Measurements from ENCODE around the gene TFIP11. TPM values are rescaled to one million over a fixed set of nuclear protein-coding genes. Genes with fewer than 3 reads are reported as not detected.

The TFIP11 gene
- polyA plus RNA-seq, 2 of the 4 experiments (the other 2 are of a cell fraction), result 21.1 to 28.8 TPM

DNA sequence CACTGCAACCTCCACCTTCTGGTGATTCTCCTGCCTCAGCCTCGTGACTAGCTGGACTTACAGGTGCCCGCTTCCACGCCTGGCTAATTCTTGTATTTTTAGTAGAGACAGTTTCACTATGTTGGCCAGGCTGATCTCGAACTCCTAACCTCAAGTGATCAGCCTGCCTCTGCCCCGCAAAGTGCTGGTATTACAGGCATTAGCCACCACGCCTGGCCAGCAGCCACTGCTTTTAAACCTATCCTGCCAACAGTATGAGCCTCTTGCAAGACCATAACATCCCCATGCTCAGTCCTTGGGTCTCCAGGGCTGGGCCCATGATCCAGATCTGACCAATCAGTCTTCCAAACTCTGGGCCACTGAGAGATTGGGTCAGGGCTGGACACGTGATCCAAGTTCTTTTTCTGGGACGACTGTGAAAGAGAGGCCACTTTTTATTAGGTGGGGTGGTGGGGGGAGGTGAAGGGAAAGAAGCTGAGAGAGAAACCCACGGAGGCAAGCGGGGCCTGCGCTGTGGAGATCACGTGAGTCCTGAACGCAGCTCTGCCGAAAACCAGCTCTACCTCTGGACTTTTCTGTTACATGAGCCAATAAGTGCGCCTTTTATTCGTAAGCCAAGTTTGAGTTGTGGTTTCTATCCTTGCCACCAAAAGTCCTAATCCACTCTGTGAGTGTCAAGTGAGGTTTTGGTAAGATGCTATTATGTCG, 65.3 kb downstream of the TFIP11 start:
- TF ChIP-seq HDAC2 (IDR thresholded peaks at IDR 0.05) (no peak), ZNF302 (CRISPR knock-in tag; IDR thresholded peaks at IDR 0.05) (no peak), CEBPB (IDR thresholded peaks at IDR 0.05) (no peak), EHF (CRISPR knock-in tag; IDR thresholded peaks at IDR 0.05) (no peak), NR3C1 (IDR thresholded peaks at IDR 0.05) (no peak), BHLHE40 (IDR thresholded peaks at IDR 0.05; ENCODE audit: low read depth, low read length) (no peak), HEYL (CRISPR knock-in tag; IDR thresholded peaks at IDR 0.05) (no peak), RFX5 (IDR thresholded peaks at IDR 0.05) (no peak), KDM1A (IDR thresholded peaks at IDR 0.05; ENCODE audit: low read depth) (no peak), MAZ (IDR thresholded peaks at IDR 0.05; ENCODE audit: borderline replicate concordance, low read depth, low read length) (no peak), CBX2 (IDR thresholded peaks at IDR 0.05; ENCODE audit: borderline replicate concordance, low read depth) (no peak), PHF8 (IDR thresholded peaks at IDR 0.05; ENCODE audit: borderline replicate concordance, low read depth) (no peak), RNF2 (IDR thresholded peaks at IDR 0.05; ENCODE audit: borderline replicate concordance, low read depth) (no peak)
- TF ChIP-seq, protein P1, sequence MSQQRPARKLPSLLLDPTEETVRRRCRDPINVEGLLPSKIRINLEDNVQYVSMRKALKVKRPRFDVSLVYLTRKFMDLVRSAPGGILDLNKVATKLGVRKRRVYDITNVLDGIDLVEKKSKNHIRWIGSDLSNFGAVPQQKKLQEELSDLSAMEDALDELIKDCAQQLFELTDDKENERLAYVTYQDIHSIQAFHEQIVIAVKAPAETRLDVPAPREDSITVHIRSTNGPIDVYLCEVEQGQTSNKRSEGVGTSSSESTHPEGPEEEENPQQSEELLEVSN (IDR thresholded peaks at IDR 0.05; ENCODE audit: borderline replicate concordance, low read depth), result no peak
- TF ChIP-seq, protein P2, sequence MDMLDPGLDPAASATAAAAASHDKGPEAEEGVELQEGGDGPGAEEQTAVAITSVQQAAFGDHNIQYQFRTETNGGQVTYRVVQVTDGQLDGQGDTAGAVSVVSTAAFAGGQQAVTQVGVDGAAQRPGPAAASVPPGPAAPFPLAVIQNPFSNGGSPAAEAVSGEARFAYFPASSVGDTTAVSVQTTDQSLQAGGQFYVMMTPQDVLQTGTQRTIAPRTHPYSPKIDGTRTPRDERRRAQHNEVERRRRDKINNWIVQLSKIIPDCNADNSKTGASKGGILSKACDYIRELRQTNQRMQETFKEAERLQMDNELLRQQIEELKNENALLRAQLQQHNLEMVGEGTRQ (IDR thresholded peaks at IDR 0.05), result no peak
- TF ChIP-seq, protein P3, sequence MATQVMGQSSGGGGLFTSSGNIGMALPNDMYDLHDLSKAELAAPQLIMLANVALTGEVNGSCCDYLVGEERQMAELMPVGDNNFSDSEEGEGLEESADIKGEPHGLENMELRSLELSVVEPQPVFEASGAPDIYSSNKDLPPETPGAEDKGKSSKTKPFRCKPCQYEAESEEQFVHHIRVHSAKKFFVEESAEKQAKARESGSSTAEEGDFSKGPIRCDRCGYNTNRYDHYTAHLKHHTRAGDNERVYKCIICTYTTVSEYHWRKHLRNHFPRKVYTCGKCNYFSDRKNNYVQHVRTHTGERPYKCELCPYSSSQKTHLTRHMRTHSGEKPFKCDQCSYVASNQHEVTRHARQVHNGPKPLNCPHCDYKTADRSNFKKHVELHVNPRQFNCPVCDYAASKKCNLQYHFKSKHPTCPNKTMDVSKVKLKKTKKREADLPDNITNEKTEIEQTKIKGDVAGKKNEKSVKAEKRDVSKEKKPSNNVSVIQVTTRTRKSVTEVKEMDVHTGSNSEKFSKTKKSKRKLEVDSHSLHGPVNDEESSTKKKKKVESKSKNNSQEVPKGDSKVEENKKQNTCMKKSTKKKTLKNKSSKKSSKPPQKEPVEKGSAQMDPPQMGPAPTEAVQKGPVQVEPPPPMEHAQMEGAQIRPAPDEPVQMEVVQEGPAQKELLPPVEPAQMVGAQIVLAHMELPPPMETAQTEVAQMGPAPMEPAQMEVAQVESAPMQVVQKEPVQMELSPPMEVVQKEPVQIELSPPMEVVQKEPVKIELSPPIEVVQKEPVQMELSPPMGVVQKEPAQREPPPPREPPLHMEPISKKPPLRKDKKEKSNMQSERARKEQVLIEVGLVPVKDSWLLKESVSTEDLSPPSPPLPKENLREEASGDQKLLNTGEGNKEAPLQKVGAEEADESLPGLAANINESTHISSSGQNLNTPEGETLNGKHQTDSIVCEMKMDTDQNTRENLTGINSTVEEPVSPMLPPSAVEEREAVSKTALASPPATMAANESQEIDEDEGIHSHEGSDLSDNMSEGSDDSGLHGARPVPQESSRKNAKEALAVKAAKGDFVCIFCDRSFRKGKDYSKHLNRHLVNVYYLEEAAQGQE (IDR thresholded peaks at IDR 0.05), result no peak
- TF ChIP-seq, protein P4, sequence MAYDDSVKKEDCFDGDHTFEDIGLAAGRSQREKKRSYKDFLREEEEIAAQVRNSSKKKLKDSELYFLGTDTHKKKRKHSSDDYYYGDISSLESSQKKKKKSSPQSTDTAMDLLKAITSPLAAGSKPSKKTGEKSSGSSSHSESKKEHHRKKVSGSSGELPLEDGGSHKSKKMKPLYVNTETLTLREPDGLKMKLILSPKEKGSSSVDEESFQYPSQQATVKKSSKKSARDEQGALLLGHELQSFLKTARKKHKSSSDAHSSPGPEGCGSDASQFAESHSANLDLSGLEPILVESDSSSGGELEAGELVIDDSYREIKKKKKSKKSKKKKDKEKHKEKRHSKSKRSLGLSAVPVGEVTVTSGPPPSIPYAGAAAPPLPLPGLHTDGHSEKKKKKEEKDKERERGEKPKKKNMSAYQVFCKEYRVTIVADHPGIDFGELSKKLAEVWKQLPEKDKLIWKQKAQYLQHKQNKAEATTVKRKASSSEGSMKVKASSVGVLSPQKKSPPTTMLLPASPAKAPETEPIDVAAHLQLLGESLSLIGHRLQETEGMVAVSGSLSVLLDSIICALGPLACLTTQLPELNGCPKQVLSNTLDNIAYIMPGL (CRISPR knock-in tag; IDR thresholded peaks at IDR 0.05; ENCODE audit: borderline replicate concordance), result no peak
- DNase-seq (ENCODE audit: low read depth in 1 of 2, low spot score in 1 of 2) (no peak), ATAC-seq (no peak), FAIRE-seq (no peak)
- Histone ChIP-seq H3K27ac (no peak overlapping the region), H3K4me1 (no peaks in the 10 kb centered on the region), H3K9me3 (no peaks in the 10 kb centered on the region), H3K4me3 (no peak overlapping the region), H3K4me2 (no peak overlapping the region)
- WGBS (ENCODE audit: missing lambda C conversion rate), result 91% methylated on average over 17 of the region's 17 CpGs
- ChIA-PET POLR2A (no interaction called here), CTCF (interaction anchor here (1.3 to 2.5 kb wide), 3 partner anchors 14 to 80 kb away, joined by 3 to 11 read pairs (median 4); no protein-coding TSS in a partner anchor)

DNA sequence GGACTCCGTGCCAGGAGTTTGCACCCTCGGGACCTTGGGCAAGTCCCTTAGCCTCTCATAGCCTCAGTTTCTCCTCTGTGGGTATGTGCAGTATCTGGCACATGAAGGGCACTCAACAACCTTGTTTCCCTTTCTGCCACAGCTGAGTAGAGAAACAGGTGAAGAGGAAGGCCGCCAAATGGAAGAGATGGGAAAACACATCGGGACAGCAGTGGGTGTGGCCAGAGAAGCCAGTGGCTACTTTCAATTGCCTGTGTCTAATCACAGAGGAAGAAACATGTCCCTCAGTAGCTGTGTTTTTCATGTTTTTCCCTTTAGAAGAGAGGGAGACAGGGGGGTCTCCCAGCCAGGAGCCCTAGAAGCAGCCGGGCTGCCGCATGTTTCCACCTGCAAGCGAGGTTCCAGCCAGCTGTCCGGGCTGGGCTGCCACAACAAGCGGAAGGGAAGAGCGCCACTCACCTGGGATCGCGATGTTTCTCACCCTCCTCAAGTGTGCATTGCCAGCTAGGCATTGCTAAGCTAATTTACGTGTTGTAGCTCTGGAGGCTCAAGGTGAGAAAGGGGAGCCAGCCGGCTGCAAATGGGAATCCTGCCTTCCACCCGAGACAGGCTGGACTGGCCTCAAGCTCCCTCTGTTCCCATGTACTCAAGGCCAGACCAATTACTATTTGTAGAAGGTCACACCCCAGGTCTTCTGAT, 66.5 kb downstream of the TFIP11 start:
- ATAC-seq (no peak), FAIRE-seq (no peak), DNase-seq (ENCODE audit: low read depth in 1 of 2, low spot score in 1 of 2) (no peak)
- ChIA-PET CTCF (interaction anchor here (1.3 to 2.5 kb wide), 3 partner anchors 15 to 79 kb away, joined by 3 to 11 read pairs (median 4); no protein-coding TSS in a partner anchor), POLR2A (no interaction called here)
- no peak overlapping the region for H3K27ac ChIP-seq
- H3K4me3 ChIP-seq, result no peak overlapping the region
- TF ChIP-seq SMC3 (IDR thresholded peaks at IDR 0.05) (no peak), KDM5A (IDR thresholded peaks at IDR 0.05) (no peak), BHLHE40 (IDR thresholded peaks at IDR 0.05; ENCODE audit: low read depth, low read length) (no peak), ZNF302 (CRISPR knock-in tag; IDR thresholded peaks at IDR 0.05) (no peak), RARB (CRISPR knock-in tag; IDR thresholded peaks at IDR 0.05) (no peak), RCOR1 (IDR thresholded peaks at IDR 0.05; ENCODE audit: low read depth, low read length) (no peak), EHF (CRISPR knock-in tag; IDR thresholded peaks at IDR 0.05) (no peak), CEBPB (IDR thresholded peaks at IDR 0.05) (no peak), ZSCAN20 (CRISPR knock-in tag; IDR thresholded peaks at IDR 0.05) (no peak), POLR2AphosphoS2 (conservative IDR thresholded peaks at IDR 0.05; ENCODE audit: low read length) (no peak)
- TF ChIP-seq, protein P4 (CRISPR knock-in tag; IDR thresholded peaks at IDR 0.05; ENCODE audit: borderline replicate concordance), result no peak
- TF ChIP-seq, protein P5, sequence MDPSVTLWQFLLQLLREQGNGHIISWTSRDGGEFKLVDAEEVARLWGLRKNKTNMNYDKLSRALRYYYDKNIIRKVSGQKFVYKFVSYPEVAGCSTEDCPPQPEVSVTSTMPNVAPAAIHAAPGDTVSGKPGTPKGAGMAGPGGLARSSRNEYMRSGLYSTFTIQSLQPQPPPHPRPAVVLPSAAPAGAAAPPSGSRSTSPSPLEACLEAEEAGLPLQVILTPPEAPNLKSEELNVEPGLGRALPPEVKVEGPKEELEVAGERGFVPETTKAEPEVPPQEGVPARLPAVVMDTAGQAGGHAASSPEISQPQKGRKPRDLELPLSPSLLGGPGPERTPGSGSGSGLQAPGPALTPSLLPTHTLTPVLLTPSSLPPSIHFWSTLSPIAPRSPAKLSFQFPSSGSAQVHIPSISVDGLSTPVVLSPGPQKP (IDR thresholded peaks at IDR 0.05; ENCODE audit: low read depth, low read length), result no peak
- no peaks in the 10 kb centered on the region for H3K9me3 ChIP-seq
- no peak overlapping the region for H3K4me2 ChIP-seq
- WGBS (ENCODE audit: missing lambda C conversion rate), result 78% methylated on average over 15 of the region's 15 CpGs
- H3K4me1 ChIP-seq, result no peaks in the 10 kb centered on the region

All from A549 (cell line).